OCI-LY7 (cell line): ENCODE results near the gene ENTPD7.

ENCODE experiments used
- EZH2phosphoT487 ChIP-seq: fragments of 200-600 bp; sonication (generic); IDR thresholded peaks from 2 replicates; pipeline ENCODE4 v1.6.1; 2018; ENCODE audit warnings: low read depth, borderline replicate concordance, mild to moderate bottlenecking, mixed run types, antibody characterized with exemption, low read length, moderate library complexity, mixed read lengths
- TF ChIP-seq, protein P1 (sequence below): fragments of 200-600 bp; sonication (generic); conservative IDR thresholded peaks from 2 replicates; pipeline ENCODE4 v1.5.1; 2014; ENCODE audit warnings: mild to moderate bottlenecking, antibody characterized with exemption, low read length, moderate library complexity, mixed read lengths

DNA sequence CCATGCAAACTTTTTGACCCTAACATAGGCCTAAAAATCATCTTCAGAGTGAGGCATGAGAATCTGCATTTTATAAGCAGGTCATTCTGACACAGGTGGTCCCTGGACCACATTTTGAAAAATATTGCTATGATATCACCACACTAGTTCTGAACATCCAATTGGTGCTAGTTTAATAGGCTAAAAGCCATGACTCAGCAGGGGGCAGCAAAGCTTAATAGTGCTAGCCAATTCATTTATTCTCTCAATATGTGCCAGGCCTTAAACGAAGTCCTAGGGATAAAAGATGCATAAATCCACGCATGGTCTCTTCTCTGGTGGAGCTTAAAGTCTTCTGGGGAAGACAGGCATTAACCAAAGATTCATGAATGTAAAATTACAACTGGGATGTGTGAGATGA, 28.9 kb upstream of the ENTPD7 start:
- TF ChIP-seq, protein P1, sequence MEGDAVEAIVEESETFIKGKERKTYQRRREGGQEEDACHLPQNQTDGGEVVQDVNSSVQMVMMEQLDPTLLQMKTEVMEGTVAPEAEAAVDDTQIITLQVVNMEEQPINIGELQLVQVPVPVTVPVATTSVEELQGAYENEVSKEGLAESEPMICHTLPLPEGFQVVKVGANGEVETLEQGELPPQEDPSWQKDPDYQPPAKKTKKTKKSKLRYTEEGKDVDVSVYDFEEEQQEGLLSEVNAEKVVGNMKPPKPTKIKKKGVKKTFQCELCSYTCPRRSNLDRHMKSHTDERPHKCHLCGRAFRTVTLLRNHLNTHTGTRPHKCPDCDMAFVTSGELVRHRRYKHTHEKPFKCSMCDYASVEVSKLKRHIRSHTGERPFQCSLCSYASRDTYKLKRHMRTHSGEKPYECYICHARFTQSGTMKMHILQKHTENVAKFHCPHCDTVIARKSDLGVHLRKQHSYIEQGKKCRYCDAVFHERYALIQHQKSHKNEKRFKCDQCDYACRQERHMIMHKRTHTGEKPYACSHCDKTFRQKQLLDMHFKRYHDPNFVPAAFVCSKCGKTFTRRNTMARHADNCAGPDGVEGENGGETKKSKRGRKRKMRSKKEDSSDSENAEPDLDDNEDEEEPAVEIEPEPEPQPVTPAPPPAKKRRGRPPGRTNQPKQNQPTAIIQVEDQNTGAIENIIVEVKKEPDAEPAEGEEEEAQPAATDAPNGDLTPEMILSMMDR, result peak; percentile 76
- TF ChIP-seq EZH2phosphoT487, result no peak
